PFSK-1 (cell line): Measurements from ENCODE around the gene SLC2A6.

ENCODE experiments used
- FOXP2 ChIP-seq: optimal IDR thresholded peaks from 2 replicates; pipeline ENCODE3; 2011; ENCODE audit warnings: borderline replicate concordance, control low read depth, inconsistent platforms; ENCODE audit not compliant: insufficient read depth; ENCODE audit errors: extremely low read length, extremely low read depth
- POLR2AphosphoS5 ChIP-seq: IDR thresholded peaks from 2 replicates; pipeline ENCODE4 v1.6.1; 2012; ENCODE audit warnings: low read depth, mild to moderate bottlenecking, control low read depth, low read length, moderate library complexity
- REST ChIP-seq, 2 experiments: IDR thresholded peaks; 2 replicates each; pipeline versions ENCODE4 v1.6.1 to v1.8.0; 2011 to 2012; ENCODE audit warnings: low read depth in 2 of 2, low read length in 2 of 2, control low read depth in 1 of 2, inconsistent platforms in 1 of 2, mild to moderate bottlenecking in 1 of 2, moderate library complexity in 1 of 2; ENCODE audit not compliant: insufficient read depth in 1 of 2
- SIN3A ChIP-seq: IDR thresholded peaks from 2 replicates; pipeline ENCODE4 v1.6.1; 2012; ENCODE audit warnings: mild to moderate bottlenecking, low read length, moderate library complexity, borderline replicate concordance; ENCODE audit not compliant: insufficient read depth
- TAF1 ChIP-seq: IDR thresholded peaks from 2 replicates; pipeline ENCODE4 v1.6.1; 2012; ENCODE audit warnings: low read length, control low read depth, borderline replicate concordance; ENCODE audit not compliant: insufficient read depth

DNA sequence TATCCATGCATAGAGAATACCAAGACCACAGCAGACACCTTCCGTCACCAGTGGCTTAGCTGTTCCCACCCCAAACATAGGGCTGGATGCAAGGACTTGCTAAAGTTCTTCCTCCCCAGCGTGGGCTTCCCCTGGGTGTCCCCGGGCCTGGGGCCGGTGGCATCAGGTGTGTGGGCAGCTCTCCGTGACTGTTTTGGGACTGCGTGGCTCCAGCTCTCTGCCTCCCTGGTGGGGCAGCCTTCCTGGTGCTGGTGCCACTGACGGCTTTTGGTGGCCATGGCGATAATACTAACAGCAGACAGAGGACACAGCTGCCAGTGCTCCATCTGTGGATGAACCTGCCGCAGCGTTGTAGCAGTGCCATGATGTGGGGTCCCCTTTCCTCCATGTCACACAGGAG lies 14.3 kb downstream of the SLC2A6 start:
- TF ChIP-seq POLR2AphosphoS5 (no peak), REST (IDR thresholded peaks at IDR 0.05; ENCODE audit: insufficient read depth in 1 of 2, low read depth in 2 of 2, low read length in 2 of 2) (no peak), TAF1 (no peak), FOXP2 (no peak), SIN3A (no peak)
